NCI-H226 (cell line): Measurements from ENCODE around the gene HSPH1.
"Not testable (repeated sequence)": the region's sequence is repeated elsewhere in the genome, so short reads cannot be mapped to it uniquely, and the experiment has no call there.

Experiments used
- DNase-seq: peaks from one replicate; pipeline ENCODE4 v3.0.0-alpha.2; 2015

The HSPH1 gene

DNA sequence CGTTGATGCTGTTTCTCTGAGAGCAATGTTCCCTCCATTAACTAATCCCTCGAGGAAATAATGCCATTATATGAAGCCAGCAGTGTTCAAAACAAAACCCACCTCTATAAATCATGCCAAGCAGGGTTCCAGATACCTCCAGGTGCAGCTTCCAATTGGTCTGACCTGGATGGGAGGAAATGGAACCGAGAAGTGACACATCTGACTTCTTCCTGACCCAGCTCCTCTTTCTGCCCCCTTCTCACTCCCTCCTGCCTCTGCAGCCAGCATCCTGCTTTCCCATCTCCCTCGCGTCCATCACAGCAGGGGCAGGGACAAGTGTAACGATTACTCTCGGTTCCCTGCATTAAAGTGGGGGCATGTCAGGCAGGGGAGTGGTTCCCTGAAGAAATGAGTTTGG, 37.5 kb downstream of the HSPH1 start:
- DNase-seq, result no peak

DNA sequence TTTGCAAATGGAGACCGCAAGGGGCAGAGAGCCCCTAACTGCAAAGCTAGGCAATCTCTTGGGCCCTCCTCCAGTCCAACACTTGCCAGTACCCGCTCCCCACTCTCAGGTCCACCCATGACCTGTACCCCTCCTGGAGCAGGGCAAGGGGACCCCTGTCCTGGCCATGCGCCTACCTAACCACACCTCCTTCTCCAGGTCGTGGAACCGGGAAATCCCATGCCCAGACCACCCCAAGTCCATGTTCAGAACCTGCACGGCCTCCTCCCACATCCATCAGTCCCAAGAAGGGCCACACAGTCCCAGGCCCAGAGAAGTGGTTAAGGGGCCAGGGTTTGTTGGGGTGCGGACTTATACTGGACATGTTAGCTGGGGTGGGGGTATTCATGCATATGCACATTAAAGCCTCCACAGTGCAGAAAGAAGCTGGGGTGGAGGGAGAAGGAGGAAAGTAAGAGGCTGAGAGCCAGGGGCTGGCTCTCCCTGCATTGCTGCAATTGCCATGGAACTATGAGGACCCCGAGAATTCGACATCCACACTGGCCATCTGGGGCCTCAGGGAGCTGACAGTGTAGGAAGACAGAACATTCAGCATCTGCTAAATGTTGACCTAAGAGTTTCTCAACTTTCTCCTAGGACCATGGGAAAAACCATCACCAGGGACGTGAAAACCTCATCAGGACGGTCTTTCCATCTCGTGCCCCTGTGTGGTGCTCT, 39.0 kb downstream of the HSPH1 start:
- DNase-seq, result no peak

DNA sequence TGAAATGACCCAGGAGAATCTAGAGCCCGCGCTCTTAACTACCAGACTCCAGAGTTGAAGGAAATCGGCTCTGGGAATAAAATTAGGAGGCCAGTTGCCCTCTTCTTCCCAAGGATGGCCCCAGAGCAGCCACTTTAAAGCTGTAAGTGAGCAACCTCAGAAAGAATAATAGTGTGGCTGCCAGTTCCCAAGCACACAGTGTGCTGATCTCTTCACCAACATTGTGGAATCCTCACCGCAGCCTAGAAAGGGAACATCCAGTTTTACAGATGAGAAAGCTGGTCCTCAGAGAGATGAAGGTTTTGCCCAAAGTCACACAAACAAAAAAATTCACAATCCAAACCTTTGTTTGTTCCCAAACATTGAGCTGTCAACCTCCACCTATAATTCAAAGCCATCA, 39.6 kb downstream of the HSPH1 start:
- DNase-seq, result no peak

DNA sequence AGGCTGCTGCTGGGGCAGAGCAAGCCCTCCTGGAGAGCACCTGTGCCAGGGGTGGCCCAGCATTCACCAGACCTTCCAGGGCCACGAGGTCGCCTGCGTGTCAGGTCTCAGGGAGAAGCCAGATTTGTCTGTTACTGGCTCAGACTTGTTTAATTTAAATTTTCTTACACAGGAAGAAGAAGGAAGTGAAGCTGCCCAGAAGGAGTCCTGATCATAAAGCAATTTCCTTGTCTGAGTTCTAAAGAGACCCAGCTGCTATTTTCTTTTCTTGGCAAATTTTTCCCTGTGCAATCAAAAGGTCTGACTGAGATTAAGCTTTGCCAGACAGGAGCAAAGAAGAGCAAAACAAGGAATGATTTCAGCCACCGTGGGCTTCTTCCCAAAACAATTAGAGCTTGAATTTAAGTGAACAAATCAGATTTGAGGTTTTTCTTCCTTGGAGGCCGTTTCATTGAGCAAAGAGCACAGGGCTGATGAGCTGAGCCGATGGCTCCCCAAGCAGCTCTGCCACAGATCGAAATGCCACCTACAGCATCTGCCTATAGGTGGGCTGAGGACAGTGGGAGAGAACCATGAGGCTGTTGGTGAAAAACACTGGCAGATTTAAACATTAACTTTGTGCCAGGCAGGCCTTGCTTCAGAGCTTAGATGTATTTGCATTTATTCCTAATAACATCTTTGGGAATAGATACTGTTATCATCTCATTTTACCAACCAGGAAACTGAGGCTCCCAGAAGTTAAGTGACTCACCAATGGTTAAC, 40.1 kb downstream of the HSPH1 start:
- no peak for DNase-seq

DNA sequence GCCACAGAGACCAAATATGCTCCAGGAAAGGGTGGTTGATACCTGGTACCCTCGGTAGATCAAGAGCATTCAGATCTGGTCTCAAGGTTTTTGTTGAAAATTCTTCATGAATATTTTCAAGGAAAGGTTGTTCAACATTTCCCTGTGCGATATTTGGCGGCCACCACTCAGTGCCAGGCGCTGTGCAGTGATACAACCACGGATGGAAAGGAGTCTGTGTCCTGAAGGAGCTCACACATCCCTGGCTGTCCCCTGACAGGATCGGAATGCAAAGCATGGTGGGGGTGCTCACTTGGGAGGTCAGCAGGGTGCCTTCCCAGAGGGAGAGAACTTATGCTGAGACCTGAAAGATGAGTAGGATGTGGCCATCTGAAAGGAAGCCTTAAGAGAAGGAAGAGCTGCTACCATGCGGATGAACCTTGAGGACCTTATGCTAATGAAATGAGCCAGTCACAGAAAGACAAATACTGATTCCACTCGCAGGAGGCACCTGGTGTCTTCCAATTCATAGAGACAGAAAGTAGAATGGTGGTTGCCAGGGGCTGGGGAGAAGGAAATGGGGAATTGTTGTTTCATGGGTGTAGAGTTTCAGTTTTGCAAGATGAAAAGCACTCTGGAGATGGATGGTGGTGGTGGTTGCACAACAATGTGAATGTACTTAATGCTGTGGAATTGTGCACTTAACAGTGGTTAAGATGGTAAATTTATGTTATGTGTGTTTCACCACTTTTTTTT, 41.6 kb downstream of the HSPH1 start:
- no peak for DNase-seq

DNA sequence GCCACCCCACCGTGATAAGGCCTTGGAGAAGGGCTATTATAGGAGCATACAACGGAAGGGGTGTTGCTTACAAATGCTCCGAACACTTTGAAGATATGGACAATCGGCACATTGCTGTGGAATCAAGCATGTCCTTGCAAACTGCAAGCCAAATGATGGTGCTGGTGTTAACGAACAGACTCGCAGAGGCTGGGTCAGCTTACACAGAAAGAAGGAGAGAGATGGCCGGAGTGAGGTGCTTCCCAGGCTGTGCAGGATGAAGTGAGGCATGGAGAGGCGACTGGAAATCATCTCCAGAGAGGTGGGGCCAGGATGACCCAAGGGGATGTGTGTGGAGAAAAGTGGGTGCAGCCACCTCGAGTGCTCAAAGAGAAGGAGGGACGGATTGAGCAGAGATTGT, 42.2 kb downstream of the HSPH1 start:
- DNase-seq, result no peak

DNA sequence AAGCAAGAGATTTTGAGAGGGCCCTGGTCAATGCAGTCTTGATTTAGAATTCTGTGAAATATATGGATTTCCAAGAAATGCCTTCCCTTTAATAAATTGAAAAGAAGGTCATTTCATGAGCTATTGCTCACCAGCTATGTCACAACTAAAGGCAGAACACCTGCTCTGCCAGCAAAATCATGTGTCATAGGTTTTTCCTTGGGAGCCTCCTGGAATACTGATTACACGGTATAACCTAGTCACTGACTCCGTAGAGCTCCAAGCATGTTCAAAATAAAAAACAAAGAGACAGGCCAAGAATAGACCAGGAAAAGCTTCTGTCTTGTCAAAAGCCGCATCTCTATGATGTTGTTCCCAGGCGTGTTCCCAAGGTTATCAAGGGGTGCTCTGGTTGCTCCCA, 45.5 kb downstream of the HSPH1 start:
- DNase-seq, result no peak

DNA sequence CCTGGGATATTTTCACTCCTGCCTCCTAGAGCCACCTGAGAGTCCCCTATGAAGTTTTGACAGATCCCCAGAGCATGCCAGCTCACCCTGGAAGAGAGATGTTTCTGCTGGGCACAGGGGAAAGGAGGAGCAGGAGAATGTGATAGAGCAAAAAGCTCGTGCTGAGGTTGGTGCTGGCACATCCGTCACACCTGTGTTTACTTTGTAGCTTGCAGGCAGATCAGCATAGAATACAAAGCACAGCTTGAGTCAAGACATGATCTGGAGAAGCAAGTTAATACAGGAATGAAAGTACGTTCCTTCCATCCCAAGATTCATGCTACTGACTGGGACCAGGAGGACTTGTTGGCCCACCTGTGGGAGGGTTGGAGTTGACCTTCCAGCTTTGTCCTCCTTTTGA, 46.1 kb downstream of the HSPH1 start:
- no peak for DNase-seq

DNA sequence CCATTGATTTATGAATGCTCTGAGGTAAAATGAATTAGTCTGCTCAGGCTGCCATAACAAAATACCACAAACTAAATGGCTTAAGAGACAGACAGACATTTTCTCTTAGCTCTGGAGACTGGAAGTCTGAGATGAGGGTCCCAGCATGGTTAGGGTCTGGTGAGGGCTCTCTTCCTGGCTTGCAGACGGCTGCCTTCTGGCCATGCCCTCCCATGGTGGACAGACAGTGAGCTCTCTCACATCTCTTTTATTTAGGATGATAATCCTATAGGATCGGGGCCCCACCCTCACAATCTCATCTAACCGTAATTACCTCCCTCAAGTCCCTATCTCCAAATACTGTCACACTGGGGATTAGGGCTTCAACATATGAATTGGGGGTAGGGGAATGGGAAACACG, 47.1 kb downstream of the HSPH1 start:
- no peak for DNase-seq

DNA sequence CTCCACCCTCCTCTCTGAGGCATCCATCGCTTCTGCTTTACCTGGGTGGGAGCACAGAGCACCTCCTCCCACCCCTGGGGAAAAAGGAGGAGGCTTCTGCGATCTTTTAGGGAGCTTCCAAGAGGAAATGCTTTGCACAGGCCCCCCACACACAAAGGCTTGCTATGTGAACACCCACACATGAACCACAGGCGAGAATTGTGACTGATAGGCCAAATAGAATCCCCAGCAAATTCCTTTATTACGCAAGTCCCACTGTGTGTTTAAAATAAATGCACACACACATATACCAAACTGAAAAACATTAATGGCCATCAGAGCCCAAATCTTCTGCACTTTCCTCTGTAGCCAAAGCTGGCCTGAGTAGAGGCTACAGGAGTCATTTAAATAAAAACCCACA, 50.6 kb downstream of the HSPH1 start:
- peak; percentile 10 for DNase-seq

DNA sequence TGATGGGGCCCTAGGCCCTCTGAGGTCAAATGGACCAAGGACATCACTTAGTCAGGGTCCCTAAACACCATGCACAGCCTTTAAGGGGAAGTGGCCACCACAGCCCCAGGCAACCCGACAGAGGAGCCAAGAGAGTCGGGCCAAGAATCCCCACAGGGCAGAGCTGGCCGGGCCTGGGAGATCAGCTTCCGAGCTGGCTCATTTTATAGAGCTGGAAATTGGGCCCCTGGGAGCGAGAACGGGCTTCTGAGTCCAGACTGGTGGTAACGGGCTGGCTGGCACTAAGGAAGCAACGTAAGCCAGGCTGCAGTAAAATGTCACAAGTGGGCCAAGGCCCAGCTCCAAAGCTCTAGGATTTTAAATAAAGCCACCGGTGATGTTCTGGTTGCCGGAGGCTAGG, 51.1 kb downstream of the HSPH1 start:
- no peak for DNase-seq

DNA sequence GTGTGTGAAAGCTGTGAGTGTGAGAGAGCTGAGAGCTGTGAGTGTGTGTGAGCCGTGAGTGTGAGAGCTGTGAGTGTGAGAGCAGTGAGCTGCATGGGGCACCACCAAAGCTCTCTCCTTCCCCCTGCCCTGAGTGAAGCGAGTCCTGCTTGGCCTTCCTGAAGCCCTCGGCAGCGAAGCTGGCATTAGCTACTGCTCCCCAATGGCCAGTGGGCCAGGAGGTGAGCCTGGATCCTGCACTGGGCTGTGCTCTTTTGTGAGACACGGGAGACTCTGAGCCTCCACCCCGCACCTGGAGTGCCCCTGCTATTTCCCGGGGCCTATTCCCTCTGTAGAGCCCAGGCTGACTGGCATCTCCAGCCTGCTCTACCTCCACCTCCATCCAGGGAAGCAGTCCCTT, 51.5 kb downstream of the HSPH1 start:
- DNase-seq, result no peak

DNA sequence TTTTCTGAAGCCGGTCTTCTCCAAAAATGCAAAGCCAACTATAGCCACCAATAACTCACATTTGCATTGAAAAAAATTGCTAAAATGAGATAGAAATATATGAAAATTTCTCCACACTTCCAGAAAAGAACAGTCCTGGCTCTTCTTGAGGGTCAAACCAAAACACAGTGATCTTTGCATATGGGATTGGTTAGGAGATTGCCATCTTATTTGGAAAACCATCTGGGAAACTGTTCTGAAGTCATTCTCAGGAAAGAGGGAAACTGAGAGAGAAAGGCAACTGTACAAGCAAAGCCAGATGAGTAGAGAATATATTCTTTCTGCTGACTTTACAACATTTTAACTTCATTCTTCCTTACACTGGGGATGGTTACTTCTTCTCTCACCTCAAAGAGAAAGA, 54.6 kb downstream of the HSPH1 start:
- DNase-seq, result no peak

DNA sequence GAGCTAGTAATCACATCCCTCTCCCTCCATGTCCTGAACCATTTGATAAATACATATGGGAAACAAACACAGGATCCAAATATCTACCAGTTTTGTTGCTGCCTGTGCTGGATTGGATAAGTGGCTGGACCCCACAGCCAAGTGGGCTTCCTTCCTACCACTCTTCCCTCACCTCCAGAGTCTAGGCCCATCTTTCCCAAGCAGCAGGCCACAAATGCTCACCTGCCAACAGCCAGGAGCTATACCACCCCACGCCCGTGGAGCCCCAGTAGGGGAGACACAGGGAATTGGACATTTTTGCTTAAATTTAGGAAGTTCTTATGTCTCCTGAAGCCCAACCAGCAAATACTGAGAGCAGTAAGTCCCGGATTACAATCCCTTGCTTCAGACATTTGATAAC, 55.8 kb downstream of the HSPH1 start:
- DNase-seq, result no peak

DNA sequence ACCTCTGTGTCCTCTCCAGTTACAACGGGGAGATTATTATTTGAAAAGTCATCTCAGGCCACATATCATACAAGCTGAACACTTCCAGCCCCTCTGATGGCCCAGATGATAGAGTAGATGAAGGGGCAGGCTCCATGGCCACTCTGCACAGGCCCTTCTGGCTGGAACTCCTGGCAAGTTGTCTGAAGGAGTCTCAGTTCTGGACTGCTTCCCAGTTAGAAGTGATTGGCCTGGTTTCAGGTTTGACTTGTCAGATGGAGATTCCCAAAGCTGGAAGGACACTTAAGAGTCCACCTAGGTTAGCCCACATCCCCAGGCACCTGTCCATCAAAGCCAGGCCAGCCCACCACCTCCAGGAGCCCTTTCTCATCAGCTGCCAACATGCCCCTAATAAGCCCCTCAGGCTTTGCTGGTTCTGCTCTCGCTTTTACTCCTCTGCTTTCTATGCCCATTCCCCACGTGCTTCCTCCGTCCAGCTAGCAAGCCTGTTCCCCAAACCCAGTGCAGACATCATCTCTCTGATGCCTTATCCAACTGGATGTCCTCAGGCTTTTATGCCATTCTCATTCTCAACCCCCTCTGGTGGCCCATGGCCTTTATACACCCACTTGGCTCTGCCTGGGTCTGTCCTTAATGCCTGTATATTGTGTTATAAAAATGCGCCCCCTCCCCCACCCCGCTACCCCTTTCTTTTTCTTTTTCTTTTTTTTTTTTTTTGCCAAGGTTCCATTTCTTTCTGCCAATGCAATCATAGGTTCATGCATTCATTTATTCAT, 56.5 kb downstream of the HSPH1 start:
- no peak for DNase-seq

DNA sequence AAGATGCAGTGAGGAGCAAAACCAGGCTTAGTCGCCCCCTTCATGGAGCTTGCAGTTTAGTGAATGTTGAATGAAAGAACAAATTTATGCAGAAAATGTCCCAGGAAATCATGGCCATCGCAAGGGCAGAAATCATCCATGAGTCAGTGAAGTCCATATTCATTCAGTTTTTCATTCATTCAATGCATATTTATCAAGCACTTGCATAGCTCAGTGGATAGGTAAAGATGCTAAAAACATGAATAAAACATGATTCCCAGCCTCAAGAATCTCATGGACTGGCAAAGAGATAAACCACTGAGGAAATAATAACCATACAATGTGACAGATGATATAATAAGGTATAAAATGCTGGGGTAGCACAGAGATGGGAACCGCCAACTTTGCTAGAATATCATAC, 58.8 kb downstream of the HSPH1 start:
- DNase-seq, result no peak

DNA sequence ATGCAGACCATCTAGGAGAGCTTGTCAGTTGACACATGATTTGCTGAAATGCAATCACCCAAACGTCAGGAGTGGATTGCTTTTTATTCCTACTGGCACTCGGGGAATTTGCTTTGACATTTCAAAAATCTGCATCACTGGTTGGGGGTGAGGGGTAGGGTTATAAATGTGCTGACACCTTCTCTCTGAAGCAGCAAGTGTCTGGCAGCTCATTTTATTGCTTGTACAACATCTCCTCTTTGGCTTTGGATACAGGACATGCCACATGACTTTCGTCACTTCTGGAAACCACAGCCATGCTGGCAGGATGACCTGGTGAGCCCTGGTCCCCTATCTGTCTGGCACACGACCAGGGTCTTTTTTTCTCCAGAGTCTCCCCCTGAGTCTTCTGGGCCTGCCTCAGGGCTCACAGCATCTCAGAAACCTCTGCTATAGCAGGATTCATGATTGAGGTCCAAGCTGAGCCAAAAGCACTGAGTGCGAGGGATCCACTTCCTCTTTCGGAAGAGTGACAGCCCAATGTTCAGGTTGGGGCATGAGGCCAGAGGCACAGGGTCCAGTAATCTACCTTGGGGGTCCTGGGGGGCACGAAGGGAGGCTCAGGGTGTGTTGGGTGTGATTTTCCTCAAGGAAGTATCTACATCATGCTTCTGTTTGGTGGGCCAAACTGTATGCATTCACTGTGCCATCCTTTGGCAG, 60.1 kb downstream of the HSPH1 start:
- DNase-seq, result no peak

DNA sequence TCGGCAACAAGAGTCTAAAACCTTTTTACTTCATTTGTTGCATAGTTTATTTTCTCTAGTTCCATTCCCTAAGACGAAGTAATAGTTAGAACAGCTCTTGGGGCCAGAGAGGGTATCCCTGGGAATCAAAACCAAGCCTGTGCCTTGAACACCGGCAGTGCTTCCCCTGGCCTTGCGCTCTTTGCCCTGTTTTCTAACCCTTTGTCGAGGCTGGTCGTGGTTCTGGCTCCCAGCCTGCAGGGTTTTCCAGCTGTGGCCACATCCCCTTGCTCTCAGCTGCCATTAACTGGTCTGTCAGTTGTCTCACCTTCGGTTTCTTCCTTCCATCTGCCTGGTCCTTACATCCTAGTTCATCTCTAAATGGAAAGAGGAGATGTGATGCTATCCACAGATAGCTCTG, 61.0 kb downstream of the HSPH1 start:
- no peak for DNase-seq

DNA sequence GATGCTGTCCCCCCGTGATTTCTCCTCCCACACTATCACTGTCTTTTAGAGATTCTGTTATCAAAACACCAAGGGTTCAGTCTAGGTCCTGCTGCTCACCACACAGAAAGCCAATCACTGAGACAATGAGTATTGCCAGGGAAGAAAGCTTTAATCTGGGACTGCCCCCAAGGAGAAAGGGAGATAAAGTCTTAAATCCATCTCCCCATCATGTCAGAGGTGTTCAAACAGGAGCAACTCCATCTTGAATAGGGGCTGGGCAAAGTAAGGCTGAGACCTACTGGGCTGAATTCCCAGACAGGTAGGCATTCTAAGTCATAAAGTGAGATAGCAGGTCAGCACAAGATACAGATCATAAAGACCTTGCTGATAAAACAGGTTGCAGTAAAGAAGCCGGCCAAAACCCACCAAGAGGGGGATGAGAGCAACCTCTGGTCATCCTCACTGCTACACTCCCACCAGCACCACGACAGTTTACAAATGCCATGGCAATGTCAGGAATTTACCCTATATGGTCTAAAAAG, 63.7 kb downstream of the HSPH1 start:
- not testable (repeated sequence) for DNase-seq

DNA sequence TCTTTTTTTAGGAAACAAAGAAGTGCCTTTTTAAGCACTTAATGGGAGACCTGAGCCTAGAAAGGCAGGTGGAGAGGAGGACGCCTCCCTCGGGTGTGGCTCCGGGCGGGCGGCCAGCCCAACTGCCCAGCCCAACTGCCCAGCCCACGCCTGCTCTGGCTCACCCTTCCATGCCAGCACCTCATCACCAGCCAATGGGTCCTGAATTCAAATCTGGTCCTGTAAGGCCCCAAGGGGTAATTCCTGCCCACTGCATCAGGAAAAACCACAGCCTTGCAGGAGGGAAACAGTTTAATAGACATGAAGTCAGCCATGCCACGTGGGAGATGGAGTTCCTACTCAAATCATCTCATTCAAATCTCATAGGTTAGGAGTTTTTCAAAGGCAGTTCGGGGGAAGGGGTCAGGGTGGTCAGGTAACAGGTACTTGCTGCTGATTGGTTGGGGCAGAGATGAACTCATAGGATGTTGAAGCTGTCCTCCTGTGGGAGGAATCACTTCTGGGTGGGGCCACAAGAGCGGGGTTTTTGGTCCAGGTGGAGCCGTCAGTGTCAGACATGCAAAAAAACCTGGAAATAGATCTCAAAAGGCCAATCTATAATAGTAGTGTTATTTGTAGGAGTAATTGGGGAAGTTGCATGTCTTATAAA, 64.9 kb downstream of the HSPH1 start:
- peak; percentile 3 for DNase-seq

DNA sequence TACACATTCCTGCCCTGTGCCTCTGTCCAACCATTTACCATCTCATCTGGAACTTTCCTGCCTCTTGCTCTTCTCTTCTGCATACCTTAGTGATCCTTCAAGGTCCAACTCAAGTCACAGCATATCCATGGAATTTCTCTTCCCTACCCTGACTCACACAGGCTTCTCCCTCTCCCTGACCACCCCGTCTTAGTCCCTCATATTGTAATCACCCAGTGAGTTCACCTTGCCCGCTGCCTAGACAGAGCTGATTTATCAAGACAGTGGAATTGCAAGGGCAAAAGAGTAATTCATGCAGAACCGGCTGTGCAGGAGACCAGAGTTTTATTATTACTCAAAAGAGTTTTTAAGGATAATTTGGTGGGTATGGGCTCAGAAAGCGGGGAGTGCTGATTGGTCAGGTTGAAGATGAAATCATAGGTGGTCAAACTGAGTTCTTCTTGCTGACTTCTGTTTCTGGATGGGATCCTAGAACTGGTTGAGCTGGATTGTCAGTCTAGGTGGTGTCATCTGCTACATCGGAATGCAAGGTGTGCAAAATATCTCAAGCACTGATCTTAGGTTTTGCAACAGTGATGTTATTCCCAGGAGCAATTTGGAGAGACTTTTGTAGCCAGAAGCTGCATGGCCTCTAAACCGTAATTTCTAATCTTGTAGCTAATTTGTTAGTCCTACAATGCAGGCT, 67.2 kb downstream of the HSPH1 start:
- no peak for DNase-seq
